ENCODE data around the gene ZNF280D. TPM values are rescaled to one million over a fixed set of nuclear protein-coding genes. Genes with fewer than 3 reads are reported as not detected.

Gene ZNF280D
- total and polyA plus RNA-seq, 2 of the 13 experiments (the other 11 are each of a cell fraction or from before 2014, with no cell fraction given) = 7.1 to 11.9 TPM

DNA sequence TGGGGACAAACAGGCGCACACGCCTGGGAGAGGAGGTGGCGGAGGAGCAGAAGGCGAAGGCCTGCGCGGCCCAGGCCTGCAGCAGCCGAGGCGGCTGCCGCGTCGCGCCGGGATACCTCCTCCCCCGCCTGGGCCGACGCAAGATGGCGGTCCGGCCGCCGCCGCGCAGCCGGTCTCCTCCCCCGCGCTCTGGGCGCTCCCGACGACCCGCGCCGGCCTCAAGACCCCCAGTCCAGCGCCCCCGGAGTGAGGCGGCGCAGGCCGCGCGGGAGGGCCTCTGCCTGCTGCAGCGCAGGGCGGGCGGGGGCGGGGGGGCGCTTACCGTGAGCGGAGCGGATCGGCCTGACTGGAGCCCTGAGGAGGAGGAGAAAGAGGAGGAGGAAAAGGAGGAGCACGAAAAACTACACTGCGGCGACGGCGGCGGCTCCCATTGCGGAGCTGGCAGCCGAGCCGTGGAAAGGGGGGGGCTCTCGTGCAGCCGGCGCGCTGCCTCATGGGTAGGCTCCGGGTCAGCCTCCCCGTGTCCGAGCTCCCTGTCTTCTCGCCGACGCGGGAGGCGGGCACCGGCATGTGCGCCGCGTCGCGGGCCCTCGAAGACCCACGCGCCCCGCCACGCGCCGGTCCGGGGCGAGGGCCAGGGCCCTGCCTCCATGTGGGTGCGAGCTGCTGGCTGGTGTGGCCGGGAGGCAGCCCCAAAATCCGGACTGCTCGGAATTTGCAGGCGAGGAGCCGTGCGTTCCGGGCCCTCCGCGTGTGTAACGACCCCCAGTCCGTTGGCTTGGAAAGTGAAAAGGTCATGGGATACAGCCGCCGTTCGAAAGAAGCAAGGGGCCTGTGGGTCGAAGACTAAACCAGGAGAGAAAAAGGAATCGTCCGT lies at the start of gene ZNF280D (continued):
- peak; percentile 17; the same call in 1 of the 2 replicates for TF ChIP-seq ZNF816 (CRISPR knock-in tag; IDR thresholded peaks at IDR 0.05; ENCODE audit: borderline replicate concordance)
- TF ChIP-seq SP5 (CRISPR knock-in tag; IDR thresholded peaks at IDR 0.05; ENCODE audit: borderline replicate concordance, low read depth) = peak; percentile 23; the same call in 1 of the 2 replicates
- TF ChIP-seq JUNB (CRISPR knock-in tag; IDR thresholded peaks at IDR 0.05; ENCODE audit: borderline replicate concordance) = peak; percentile 51; the same call in 1 of the 2 replicates
- TF ChIP-seq ZFX (CRISPR knock-in tag; IDR thresholded peaks at IDR 0.05; ENCODE audit: low read depth) = peak; percentile 97
- TF ChIP-seq ASH2L (IDR thresholded peaks at IDR 0.05; ENCODE audit: insufficient read length, low read depth, low read length) = peak; percentile 27
- TF ChIP-seq ZNF768 (CRISPR knock-in tag; IDR thresholded peaks at IDR 0.05) = peak; percentile 79; the same call in 1 of the 2 replicates
- TF ChIP-seq ZNF530 (CRISPR knock-in tag; IDR thresholded peaks at IDR 0.05; ENCODE audit: low read depth) = no peak
- no peak for TF ChIP-seq SOX13 (IDR thresholded peaks at IDR 0.05)
- 0 out of 4 replicates have a peak, but pooled peaks of 1 of the 2 experiments have one; percentile 10 for TF ChIP-seq SOX13 (CRISPR knock-in tag; conservative IDR thresholded peaks at IDR 0.05 in 1 of 2, IDR thresholded peaks at IDR 0.05 in 1 of 2)
- 0 out of 2 replicates have a peak, but pooled peaks have one; percentile 56 for TF ChIP-seq TSC22D2 (CRISPR knock-in tag; IDR thresholded peaks at IDR 0.05; ENCODE audit: borderline replicate concordance)
- TF ChIP-seq, protein P1, sequence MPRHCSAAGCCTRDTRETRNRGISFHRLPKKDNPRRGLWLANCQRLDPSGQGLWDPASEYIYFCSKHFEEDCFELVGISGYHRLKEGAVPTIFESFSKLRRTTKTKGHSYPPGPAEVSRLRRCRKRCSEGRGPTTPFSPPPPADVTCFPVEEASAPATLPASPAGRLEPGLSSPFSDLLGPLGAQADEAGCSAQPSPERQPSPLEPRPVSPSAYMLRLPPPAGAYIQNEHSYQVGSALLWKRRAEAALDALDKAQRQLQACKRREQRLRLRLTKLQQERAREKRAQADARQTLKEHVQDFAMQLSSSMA (CRISPR knock-in tag; IDR thresholded peaks at IDR 0.05) = peak; percentile 39; the same call in 1 of the 2 replicates
- peak; percentile 27; the same call in 1 of the 2 replicates for TF ChIP-seq ZNF83 (CRISPR knock-in tag; IDR thresholded peaks at IDR 0.05; ENCODE audit: borderline replicate concordance)
- peak; percentile 67 for TF ChIP-seq FOXC1 (CRISPR knock-in tag; IDR thresholded peaks at IDR 0.05; ENCODE audit: borderline replicate concordance)
- TF ChIP-seq ELF3 (CRISPR knock-in tag; IDR thresholded peaks at IDR 0.05) = peak; percentile 52
- TF ChIP-seq, protein P2, sequence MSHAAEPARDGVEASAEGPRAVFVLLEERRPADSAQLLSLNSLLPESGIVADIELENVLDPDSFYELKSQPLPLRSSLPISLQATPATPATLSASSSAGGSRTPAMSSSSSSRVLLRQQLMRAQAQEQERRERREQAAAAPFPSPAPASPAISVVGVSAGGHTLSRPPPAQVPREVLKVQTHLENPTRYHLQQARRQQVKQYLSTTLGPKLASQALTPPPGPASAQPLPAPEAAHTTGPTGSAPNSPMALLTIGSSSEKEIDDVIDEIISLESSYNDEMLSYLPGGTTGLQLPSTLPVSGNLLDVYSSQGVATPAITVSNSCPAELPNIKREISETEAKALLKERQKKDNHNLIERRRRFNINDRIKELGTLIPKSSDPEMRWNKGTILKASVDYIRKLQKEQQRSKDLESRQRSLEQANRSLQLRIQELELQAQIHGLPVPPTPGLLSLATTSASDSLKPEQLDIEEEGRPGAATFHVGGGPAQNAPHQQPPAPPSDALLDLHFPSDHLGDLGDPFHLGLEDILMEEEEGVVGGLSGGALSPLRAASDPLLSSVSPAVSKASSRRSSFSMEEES (CRISPR knock-in tag; IDR thresholded peaks at IDR 0.05) = peak; percentile 44; the same call in 1 of the 2 replicates
- TF ChIP-seq ZFAT (CRISPR knock-in tag; conservative IDR thresholded peaks at IDR 0.05) = 0 out of 2 replicates have a peak, but pooled peaks have one; percentile 39
- no peak for TF ChIP-seq ZNF615 (CRISPR knock-in tag; IDR thresholded peaks at IDR 0.05; ENCODE audit: borderline replicate concordance)
- TF ChIP-seq ZNF616 (CRISPR knock-in tag; IDR thresholded peaks at IDR 0.05; ENCODE audit: low read depth) = peak; percentile 96
- TF ChIP-seq ZC3H13 (CRISPR knock-in tag; IDR thresholded peaks at IDR 0.05) = peak; percentile 74; the same call in 1 of the 2 replicates
- TF ChIP-seq ZFP41 (CRISPR knock-in tag; IDR thresholded peaks at IDR 0.05; ENCODE audit: borderline replicate concordance) = 0 out of 2 replicates have a peak, but pooled peaks have one; percentile 56
- TF ChIP-seq, protein P3, sequence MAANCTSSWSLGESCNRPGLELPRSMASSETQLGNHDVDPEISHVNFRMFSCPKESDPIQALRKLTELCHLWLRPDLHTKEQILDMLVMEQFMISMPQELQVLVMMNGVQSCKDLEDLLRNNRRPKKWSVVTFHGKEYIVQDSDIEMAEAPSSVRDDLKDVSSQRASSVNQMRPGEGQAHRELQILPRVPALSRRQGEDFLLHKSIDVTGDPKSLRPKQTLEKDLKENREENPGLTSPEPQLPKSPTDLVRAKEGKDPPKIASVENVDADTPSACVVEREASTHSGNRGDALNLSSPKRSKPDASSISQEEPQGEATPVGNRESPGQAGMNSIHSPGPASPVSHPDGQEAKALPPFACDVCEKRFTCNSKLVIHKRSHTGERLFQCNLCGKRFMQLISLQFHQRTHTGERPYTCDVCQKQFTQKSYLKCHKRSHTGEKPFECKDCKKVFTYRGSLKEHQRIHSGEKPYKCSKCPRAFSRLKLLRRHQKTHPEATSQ (CRISPR knock-in tag; IDR thresholded peaks at IDR 0.05; ENCODE audit: borderline replicate concordance) = 0 out of 2 replicates have a peak, but pooled peaks have one; percentile 69
- peak; percentile 96 for TF ChIP-seq FLYWCH1 (CRISPR knock-in tag; IDR thresholded peaks at IDR 0.05)
- peak; percentile 93 for TF ChIP-seq ZNF547 (CRISPR knock-in tag; IDR thresholded peaks at IDR 0.05)
- 0 out of 2 replicates have a peak, but pooled peaks have one; percentile 15 for TF ChIP-seq CHD2 (IDR thresholded peaks at IDR 0.05; ENCODE audit: low read depth, low read length)
- peak; percentile 75 for TF ChIP-seq HES4 (CRISPR knock-in tag; IDR thresholded peaks at IDR 0.05; ENCODE audit: borderline replicate concordance)
